DMS153 treated with DMSO at 0.1 percent for 48 hours (cell line): ENCODE results near the gene NGEF.

Source experiments
- DNase-seq: peaks from one replicate; lab custom pipeline; 2025; ENCODE audit not compliant: unreplicated experiment; lab: John Stamatoyannopoulos, UW

The NGEF gene

DNA sequence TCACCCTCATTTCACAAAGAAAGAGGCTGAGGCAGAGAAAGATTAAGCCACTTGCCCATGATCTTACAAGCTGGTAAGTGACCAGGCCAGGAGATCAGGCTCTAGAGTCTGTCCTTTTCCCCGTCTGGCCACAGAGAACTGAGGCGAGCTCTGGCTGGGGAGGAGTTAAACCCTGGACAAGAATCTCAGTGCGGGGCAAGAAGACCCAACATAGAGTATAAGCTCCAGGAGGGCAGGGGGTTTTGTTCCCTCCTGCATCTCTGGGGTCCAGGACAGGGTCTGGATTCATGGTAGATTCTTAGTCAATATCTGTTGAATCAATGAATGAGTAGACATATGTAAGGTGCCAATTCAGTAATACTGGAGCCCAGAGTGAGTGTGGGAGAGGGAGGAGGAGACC, 34.1 kb upstream of the NGEF start:
- no peak for DNase-seq

DNA sequence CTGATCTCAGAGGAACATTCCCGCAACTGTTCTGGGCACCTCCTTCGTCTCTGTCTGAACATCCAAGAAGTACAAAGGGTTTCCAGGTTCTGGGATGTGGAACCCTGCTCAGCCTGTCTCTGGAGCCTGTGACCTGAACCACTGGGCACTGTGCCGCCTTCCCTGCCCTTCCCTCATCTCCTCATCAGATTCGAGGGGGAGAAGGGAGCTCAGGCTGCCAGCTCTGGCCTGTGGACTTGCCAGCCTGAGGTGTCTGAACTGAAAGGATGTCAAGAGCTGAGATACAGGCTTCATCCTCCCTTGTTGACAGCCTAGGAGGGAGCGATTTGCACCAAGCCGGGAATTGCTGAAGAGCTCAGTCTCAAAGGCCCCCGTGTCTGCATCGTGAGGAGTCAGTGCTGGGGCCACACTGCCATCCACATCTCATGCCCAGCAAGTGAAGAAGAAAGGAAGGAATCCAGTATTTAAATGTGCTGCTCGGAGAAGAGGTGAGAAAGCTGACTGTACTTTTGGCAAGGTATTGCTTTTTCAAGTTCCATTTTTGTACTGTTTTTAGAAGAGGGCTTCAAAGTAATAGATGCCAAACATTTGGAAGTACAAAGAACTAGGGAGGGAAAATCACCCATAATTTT, 32.0 kb upstream of the NGEF start:
- no peak for DNase-seq

DNA sequence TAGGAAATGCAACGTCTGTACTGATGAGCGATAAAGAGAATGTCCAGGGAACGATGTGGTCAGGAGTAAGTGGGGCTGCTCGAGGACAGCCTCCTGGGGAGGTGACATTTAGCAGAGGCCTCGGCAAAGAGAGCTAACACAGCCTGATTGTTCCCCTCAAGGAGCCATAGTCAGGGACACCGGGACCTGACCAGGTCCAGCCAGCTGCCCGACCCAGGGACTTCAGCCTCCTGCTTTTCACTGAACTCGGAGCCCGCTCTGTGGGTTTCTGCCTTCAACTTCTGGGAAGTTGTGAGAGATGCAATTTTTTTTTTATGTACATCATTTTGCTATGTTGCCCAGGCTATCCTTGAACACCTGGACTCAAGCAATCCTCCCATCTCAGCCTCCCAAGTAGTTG, 29.5 kb upstream of the NGEF start:
- no peak for DNase-seq

DNA sequence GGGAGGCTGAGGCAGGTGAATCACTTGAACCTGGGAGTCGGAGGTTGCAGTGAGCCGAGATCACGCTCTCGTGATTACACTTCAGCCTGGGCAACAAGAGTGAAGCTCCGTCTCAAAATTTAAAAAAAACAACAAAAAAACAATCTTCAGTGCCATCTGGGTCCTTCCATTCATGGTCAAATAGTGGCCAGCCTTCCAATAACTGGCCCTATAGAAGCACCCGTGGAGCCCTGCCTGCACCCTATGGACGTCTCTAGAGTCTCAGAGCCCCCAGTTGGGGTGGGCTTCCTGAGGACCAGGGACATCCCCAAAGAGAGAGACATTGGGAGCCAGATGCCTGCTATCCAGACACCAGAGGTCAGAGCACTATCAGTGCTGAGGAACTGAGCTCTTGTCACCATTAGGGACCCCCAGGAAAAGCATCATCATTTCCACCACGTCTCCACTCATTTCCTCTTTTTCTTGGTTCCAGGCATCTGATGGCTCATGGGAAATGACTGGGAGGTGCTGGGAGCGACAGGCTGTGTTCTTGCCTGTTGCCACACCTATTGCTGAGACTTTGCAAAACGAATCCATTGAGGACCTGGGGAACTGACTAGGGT, 28.8 kb upstream of the NGEF start:
- no peak for DNase-seq

DNA sequence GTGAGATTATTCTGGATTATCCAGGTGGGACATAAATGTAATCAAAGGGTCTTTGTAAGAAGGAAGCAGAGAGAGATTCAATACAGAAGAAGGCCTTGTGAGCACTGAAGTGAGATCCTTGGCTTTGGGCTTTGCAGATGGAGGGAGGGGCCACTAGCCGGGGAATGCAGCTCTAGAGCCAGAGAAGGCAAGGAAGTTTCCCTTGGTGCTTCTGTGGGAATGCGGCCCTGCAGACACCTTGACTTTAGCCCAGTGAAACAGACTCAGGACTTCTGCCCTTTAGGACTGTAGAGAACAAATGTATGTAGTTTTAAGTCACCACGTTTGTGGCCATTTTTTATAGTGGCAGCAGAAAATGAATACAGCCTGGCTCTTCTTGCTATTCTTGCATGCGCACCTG, 27.5 kb upstream of the NGEF start:
- no peak for DNase-seq

DNA sequence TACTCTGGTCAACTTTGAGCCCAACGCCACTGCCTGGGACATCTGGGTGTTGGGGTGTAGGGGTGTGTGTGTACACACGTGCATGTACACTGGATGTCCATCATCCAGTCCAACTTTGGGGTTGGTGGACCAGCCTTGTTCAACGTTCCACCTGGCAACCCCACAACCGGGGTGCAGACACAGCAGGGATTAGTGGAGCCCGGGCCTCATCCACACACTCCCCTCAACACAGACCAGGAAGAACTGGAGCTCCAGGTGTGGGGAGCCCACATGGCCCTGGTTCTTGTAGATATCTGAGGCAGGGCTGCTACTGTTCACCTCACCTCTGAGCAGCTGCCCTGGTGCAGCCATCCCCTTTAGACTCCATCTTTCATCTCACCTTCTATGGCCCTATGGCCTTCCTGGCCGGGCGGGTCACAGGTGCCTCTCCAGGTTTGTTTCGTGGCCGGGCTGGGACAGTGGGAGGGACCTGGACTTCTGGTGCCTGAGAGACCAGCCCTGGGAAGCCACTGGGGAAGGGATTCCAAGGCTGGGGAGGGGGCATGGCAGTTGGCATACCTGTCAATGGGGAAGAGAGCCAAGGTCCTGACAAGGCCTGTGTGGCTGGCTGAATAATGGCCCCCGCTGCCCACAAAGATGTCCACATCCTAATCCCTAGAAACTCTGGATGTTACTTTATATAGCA, 26.9 kb upstream of the NGEF start:
- DNase-seq: no peak

DNA sequence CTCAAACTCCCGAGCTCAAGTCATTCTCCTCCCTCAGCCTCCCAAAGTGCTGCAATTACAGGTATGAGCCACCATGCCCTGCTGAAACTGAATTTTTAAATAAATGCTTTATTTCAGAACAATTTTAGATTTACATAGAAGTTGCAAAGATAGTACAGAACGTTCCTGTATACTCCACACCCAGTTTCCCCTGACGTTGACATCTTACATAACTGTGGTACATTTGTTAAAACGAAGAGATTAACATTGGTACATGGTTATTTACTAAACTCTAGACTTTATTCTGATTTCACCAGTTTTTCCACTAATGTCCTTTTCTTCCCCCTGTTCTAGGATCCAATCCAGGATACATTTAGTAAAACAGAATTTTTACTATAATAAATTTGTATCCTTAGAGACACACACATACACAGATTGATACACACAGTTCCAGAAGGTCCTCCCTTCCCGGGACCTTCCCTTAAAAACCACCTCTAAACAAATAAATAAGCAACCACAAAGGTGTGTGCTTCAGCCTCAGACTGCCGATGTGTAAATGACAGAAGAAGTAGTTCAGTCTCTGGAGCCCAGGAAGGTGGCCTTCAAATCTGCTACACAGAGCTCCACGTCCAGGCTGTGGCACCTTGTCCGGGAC, 26.3 kb upstream of the NGEF start:
- no peak for DNase-seq

DNA sequence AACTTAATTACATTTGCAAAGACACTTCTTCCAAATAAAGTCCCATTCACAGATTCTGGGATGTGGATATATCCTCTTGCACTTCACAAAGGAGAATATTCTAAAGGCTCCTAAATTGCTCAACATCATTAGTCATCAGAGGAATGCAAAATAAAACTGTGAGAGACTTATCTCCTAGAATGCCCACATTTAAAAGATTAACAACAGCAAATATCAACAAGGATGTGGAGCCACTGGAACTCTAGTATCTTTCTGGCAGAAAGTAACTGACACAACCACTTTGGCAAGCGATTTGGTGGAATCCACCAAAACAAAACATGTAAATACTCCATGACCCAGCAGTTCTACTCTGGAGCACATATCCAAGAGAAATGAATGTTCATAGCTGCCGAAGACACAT, 24.0 kb upstream of the NGEF start:
- DNase-seq: no peak

DNA sequence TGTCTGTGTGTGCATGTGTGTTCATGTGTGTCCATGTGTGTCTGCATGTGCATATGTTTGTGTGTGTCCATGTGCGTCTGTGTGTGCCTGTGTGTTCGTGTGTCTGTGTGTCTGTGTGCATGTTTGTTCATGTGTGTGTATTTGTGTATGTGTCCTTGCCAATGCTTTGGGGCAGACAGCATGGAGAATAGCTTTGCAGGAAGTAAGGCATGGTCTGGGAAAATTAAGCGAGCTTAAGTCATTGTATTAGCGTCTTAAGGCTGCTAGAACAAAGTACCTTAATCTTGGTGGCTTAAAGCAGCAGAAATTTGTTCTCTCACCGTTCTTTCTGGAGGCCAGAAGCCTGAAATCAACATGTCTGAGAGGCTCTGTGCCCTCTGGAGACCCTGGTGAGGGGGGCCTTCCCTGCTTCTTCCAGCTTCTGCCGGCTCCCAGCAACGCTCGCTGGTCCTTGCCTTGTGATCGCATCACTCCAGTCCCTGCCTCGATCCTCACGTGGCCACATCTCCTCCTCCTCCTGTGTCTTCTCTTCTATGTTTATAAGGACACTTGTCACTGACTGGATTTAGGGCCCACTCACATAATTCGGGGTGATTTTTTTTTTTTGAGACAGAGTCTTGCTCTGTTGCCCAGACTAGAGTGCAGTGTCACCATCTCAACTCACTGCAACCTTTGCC, 23.2 kb upstream of the NGEF start:
- no peak for DNase-seq

DNA sequence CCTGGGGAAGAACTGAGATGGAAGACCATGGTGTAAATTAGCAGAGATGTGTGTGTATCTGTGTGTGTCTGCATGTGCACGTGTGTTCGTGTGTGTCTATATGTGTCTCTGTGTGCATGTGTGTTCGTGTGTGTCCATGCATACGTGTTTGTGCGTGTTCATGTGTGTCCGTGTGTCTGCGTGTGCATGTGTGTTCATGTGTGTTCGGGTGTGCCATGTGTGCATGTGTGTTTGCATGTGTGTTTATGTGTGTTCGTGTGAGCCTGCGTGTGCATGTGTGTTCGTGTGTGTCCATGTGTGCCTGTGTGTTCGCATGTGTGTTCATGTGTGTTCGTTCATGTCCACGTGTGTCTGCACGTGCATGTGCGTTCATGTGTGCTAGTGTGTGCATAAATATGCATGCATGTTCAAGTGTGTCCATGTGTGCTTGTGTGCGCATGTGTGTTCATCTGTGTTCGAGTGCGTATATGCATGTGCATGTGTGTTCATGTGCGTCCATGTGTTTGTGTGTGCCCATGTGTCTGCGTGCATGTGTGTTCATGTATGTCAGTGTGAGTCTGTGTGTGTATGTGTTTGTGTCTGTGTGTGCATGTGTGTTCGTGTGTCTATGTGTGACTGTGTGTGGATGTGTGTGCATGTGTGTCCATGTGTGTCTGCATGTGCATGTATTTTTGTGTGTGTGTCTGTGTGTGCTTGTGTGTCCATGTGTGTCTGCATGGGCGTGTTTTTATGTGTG, 22.5 kb upstream of the NGEF start:
- no peak for DNase-seq

DNA sequence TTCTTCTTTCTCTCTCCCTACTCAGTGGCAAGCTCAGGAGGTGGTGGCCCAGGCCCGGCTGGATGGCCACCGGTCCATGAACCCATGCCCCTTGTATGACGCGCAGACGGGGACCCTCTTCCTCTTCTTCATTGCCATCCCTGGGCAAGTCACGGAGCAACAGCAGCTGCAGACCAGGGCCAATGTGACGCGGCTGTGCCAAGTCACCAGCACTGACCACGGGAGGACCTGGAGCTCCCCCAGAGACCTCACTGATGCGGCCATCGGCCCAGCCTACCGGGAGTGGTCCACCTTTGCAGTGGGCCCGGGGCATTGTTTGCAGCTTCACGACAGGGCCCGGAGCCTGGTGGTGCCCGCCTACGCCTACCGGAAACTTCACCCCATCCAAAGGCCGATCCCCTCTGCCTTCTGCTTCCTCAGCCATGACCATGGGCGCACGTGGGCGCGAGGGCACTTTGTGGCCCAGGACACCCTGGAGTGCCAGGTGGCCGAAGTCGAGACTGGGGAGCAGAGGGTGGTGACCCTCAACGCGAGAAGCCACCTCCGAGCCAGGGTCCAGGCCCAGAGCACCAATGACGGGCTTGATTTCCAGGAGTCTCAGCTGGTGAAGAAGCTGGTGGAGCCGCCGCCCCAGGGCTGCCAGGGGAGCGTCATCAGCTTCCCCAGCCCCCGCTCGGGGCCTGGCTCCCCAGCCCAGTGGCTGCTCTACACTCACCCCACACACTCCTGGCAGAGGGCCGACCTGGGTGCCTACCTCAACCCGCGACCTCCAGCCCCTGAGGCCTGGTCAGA, 21.2 kb upstream of the NGEF start:
- no peak for DNase-seq

DNA sequence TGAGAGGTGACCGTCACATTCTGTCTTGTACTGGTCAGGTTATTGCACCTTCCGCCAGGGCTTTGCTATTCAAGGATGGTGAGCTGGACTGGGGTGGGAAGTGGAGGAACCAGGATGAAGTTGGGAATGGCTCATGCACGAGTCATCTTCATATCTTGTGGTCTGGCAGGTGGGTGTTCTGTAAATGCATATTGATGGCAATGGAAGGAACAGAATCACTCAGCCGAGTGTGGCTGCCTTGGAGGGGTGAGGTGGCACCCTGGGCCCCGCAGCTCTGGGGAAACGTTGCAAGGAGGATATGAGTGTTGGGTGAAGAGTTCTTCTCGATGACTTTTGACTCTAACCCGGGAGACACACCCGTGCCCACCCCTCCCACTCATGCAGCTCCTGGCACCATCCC, 20.6 kb upstream of the NGEF start:
- DNase-seq: no peak

DNA sequence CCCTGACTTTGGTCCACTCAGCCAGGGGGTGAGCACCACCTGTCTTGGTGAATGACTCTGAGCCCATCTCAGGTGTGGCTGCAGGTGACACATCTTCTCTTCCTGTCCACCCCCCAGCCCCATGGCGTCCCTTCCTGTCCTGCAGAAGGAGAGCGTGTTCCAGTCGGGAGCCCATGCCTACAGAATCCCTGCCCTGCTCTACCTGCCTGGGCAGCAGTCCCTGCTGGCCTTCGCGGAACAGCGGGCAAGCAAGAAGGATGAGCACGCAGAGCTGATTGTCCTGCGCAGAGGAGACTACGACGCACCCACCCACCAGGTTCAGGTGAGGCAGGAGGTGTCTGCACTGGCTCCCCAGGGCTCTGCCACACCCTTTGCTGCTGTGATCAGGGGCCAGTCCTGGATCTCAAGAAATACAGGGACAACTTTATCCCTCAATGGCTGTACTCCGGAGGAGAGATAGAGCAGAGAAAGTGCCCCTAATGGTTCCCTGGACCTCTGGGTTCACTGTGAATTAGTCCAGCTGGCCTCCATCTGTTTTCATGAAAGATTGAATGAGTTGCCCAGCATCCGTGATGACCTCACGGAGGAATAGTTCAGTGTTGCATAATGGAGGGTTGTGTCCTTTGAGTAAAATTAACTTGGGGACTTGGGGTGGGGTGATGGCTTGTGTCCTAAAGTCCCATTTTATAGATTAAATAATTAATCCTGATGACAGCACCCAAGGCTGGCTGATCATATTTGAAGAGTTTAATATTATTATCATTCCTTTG, 19.7 kb upstream of the NGEF start, which contains the start of gene NEU2:
TSS of gene NEU2 (plus strand) at position 122 of the 770 bp plus-strand sequence. CDS start at position 122, 0 bp downstream.
- no peak for DNase-seq

DNA sequence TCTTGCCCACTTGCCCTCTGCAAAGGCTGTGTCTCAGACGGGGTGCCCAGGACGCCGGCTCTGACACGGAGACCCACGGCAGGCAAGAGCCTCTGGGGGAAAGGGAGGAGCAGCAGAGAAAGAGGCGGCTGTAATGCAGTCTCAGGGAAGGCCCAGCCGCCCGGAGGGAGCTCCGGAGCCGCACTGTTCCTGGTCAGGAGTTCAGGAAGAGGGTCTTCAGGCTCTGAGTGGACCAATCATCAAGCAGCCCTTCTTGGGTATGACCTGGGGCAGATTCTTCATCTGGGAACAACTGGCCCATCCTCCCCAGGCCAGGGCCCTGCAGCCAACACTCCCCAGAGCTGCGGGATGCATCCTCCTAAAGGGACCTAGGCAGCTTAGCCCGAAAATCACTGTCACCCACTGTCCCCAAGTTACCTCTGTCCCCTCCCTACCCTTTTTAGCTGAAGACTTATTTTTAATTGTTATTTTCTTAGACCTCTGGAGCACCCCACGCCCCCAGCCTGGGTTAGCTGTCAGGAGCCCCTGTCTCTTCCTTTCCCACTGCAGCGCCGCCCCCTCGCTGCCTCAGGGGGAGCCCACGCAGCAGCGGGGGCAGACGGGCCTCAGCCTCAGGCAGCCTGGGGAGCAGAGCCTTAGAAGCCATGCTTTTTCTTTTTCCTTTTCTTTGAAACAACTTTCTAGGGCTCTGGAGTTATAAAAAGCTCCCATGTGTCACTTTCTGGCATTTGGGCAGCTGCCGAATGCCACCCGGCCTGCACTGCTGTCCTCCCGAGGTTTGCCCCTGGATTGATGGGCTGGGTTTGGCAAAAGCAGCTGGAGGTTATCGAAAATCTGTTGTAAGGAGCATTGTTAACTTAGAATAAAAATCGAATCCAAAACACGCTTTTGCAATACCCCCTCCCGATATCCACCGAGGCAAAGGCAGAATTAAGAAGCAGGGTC, 18.8 kb upstream of the NGEF start:
- DNase-seq: no peak

DNA sequence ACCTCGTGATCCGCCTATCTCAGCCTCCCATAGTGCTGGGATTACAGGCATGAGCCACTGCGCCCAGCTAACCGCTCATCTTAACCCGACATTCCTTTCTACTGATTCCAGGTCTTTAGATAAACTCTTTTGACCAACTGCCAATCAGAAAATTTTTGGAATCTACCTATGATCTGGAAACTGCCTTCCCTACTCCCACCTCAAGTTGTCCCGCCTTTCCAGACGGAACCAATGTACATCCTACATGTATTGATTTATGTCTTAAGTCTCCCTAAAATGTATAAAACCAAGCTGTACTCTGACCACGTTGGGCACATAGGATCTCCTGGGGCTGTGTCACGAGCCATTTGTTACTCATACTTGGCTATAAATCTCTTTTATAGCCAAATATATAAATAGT, 16.3 kb upstream of the NGEF start:
- no peak for DNase-seq

DNA sequence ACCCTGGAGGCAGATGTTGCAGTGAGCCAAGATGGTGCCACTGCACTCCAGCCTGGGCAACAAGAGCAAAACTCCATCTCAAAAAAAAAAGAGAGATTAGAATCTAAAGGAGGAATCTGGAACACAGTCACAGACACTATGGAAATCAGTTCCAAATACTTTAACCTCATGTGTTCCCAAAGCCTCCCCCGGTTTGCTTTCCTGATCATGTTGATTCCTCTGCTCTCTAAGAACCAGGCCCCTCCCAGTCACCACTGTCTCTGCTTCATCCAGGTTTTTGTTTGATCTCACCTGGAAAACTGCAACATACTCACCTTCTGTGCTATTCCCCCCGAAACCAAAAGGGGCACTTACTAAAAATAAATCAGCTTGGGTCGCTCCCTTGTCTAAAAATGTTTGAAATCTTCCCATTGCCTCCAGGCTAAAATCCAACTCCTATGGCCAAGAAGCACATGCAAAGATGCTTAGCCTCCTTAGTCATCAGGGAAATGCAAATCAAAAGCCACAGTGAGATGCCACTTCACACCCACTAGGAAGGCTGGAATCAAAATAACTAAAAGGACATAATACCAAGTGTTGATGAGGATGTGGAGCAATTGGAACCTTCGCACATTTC, 13.2 kb upstream of the NGEF start:
- no peak for DNase-seq

DNA sequence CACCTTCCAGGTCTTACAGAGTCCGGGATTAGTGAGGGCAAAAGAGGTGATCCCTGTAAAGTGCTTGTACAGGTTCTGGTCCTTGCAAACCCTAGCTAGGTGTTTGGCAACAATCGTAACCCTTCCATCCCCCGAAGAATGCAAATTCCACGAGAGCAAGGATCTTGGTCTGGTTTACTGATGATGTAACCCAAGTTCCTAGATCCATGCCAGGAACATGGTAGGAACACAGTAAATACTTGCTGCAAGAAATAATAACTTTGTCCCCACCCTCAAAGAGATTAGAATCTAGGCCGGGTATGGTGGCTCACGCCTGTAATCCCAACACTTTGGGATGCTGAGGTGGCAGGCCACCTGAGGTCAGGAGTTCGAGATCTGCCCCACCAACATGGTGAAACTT, 12.7 kb upstream of the NGEF start:
- no peak for DNase-seq
